Activated T-helper 9 cell treated with anti-CD3 and anti-CD28 coated beads, Interleukin-2, amount 50 U/mL, for 16 hours (primary cell): ENCODE results near the gene COL1A1.

ENCODE experiments used
- DNase-seq: peaks from one replicate; pipeline ENCODE4 v3.0.0-alpha.2; 2020; ENCODE audit warnings: low read depth

The COL1A1 gene

DNA sequence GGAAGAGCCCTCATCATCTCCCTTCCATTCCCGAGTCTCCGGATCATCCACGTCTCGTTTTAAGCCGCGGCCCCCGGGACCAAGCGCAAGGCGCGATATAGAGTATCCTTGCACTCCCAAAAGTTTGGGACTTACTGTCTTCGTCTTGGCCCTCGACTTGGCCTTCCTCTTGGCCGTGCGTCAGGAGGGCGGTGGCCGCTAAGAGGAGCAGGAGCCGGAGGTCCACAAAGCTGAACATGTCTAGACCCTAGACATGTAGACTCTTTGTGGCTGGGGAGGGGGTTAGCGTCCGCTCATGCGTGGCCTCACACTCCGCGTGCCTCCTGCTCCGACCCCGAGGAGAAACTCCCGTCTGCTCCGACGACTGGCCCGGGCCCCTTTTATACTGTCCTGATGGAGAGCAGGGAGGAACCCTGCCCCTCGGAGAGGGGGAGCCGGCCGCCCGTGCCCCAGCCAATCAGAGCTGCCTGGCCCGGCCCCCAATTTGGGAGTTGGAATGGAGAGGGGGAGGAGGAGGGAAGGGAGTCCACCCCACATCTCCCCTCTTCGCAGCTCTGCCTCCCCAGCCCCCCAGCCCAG, at the start of gene COL1A1:
TSS of gene COL1A1 (minus strand) at position 356 of the 579 bp plus-strand sequence. CDS start at position 238, 118 bp downstream.
- no peak for DNase-seq

DNA sequence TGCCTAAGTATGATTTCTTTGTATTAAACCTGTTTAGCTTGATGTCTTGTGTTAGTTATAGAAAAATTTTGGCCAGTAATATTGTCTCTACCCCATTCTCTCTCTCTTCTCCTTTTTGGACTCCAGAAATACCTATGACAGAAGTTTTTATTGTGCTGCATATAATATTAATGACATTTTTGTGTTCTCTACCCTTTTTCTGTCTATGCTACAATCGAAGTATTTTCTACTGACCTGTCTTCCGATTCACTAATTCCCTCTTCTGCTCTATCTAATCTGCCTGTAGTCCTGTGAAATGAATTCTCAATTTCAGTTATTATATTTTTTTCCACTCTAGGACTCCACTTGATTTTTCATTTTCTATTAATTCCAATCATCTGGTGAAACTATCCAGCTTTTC, 46.8 kb upstream of the COL1A1 start:
- DNase-seq = no peak

DNA sequence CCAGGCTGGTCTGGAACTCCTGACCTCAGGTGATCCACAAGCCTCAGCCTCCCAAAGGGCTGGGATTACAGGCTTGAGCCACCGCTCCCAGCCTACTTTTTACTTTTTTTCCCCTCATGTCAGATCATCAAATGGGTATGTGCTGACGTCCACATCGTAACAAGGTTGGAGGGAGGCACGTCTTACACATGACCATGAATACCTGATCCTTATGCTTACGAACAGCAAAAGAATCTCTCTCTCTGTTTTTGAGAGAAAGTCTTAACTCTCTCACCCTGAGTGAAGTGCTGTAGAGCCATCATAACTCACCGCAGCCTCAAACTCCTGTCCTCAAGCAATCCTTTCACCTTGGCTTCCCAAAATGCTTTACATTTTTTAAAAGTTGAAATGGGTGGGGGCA, 43.3 kb upstream of the COL1A1 start:
- DNase-seq = no peak

DNA sequence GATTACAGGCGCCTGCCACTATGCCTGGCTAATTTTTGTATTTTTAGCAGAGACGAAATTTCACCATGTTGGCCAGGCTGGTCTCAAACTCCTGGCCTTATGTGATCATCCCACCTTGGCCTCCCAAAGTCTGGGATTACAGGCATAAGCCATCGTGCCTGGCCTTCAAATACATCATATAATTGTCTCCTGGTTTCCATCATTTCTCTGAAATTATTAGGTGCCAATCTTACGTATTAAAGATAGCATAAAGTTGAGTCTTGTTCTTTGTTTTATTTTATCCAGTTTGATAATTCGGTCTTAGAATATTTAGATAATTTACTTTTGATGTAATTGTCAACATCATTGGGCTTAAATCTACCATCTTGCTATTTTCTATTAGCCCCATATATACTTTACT, 40.0 kb upstream of the COL1A1 start:
- DNase-seq = no peak

DNA sequence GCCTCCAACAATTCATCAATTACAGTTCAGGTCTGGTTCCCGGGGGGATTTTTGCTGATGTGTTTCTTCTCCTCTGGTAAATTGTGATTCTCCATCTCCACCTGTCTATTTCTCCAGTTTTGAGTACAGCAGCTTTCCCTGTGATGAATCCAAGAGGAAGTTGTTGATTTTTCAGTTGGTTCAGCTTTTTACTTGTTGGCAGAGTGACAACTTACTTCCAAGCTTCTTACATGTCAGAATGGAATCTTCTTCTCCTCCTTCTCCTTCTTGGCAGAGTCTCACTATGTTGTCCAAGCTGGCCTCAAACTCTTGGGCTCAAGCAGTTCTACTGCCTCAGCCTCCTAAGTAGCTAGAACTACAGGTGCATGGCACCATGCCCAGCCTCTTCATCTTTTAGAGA, 39.4 kb upstream of the COL1A1 start:
- DNase-seq = no peak

DNA sequence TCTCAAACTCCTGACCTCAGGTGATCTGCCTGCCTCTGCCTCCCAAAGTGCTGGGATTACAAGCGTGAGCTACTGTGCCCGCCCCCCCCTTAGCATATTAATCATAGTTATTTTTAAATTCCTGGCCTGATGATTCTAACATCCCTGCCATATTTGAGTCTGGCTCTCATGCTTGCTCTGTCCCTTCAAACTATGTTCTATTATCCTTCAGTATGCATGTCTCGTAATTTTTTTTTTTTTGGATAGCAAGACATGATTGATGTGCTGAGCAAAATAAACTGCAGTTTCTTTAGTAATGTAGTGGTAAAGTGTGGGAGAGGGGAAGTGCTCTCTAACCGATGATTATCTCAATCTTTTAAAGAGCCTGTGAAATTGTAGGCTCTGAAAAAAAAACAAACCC, 38.5 kb upstream of the COL1A1 start:
- no peak for DNase-seq

DNA sequence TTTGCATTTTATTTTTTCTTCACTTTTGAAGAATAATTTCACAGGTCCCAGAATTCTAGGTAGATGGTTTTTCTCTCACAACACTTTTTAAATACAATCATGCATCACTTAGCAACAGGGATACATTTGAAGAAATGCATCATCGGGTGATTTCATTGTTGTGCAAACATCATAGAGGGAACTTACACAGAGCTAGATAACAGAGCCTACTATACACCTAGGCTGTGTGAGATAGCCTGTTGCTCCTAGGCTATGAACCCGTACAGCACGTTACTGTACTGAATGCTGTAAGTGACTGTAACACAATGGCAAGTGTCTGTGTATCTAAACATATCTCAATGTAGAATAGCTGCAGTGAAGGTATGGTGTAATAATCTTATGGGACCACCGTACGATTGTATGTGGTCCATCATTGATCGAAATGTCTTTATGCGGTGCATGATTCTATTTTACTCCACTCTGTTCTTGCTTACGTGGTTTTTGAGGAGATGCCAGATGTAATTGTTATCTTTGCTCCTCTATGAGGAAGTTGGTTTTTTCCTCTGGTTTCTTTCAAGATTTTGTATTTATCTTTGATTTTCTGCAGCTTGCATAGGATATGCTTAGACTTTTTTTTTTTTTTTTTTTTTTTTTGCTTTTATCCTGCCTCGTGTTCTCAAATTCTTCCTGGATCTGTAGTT, 37.3 kb upstream of the COL1A1 start:
- no peak for DNase-seq

DNA sequence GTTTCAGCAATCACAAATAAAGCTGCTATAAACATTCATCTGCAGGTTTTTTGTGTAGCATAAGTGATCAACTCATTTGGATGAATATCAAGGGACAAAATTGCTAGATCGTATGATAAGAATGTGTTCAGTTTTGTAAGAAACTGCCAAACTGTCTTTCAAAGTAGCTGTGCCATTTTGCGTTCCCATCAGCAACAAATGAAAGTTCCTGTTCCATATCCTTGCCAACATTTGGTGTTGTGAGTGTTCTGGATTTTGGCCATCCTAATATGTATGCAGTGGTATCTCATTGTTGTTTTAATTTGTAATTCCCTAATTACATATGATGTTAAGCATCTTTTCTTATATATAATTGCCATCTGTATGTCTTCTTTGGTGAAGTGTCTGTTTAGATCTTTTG, 36.5 kb upstream of the COL1A1 start:
- DNase-seq = no peak

DNA sequence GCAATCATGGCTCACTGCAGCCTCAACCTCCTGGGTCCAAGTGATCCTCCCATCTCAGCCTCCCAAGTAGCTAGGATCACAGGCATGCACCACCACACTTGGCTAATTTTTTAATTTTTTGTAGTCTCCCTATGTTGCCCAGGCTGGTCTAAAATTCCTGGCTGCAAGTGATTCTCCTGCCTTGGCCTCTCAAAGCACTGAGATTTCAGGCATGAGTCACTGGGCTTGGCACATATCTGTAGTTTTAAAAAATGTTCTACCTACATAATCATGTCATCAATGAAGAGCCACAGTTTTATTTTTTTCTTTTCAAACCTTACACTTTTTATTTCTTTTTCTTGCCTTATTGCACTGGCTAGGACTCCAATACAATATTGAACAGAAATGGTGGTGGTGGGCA, 33.1 kb upstream of the COL1A1 start:
- no peak for DNase-seq

DNA sequence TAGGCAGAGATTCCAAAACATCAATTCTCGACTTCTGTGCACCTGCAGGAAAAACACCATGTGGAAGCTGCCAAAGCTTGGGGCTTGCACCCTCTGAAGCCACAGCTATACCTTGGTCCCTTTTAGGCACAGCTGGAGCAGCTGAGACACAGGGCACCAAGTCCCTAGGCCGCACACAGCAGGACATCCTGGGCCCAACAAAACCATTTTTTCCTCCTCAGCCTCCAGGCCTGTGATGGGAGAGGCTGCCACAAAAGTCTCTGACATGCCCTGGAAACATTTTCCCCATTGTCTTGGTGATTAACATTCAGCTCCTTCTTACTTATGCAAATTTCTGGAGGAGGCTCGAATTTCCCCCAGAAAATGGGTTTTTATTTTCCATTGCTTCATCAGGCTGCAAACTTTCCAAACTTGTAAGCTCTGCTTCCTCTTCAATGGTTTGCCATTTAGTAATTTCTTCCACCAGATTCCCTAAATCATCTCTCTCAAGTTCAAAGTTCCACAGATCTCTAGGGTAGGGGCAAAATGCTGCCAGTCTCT, 24.3 kb upstream of the COL1A1 start:
- no peak for DNase-seq

DNA sequence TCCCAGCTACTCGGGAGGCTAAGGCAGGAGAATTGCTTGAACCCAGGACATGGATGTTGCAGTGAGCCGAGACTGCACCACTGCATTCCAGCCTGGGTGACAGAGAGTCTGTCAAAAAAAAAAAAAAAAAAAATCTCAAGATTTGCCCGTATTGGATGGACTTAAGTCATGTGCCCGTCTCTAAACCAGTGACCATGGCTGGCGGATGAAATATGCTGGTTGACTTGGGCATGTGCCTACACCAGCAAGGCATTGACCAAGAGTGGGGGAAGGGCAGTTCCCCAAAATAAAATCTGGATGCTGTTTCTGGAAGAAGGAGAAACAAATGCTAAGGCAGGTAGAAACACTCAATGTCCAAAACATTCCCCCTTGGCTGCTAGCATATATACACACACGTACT, 21.5 kb upstream of the COL1A1 start:
- DNase-seq = no peak

DNA sequence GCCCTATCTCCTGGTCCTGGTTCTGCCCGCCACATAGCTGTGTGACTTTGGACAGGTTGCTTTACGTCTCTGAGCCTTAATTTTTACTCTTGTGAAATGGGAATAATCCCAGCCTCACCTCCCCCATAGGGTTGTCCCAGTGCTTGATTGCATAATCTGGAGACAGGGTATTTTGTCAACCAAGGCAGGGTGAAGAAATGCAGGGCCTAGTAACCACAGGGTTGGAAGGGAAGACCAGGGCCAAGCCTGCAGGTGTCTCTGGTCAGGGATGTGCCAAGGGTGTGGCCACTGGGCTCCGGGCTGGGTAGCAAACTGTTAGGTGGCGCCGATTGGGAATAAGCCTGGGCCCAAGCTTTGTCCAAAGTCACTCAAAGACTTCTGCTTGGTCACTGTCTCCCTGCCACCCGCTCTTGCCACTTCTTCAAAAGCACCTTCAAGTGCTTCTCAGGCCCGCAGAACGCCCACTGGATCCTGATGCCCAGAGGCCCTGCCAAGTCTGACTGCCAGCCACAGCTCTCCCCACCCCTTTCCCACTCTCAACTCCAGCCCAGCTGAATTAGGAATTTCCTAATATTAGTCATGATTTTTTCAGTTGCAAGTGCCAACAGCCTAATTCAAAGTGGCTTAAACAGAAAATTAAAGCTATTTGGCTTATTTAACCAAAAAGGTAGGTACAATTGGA, 20.6 kb upstream of the COL1A1 start:
- DNase-seq = no peak

DNA sequence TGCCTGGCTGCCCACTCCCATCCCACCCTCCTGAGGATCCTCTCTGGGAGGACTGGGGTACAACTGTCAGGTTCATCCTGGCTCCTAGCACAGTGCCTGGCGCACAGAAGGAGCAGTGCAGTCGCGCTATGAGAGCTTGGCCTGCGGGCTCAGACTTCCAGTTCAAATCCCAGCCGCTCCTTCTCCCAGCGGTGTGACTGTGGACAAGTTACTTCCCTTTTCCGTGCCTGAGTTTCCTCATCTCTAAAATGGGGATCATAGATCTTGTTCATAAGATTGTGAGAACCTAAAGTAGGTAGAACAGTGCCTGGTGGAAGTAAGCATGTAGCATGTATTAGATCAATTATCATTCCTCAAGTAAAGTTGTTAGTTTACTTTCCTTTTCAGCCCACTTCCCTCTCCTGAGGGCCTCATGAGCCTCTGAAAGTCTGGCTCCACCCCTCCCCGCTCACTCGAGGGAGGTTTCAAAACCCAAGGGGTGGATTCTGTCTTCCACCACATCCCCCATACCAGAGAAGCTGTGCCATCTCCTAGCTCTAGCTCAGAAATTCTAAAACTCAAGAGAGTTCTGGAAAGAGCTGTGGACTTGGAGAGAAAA, 19.9 kb upstream of the COL1A1 start:
- no peak for DNase-seq

DNA sequence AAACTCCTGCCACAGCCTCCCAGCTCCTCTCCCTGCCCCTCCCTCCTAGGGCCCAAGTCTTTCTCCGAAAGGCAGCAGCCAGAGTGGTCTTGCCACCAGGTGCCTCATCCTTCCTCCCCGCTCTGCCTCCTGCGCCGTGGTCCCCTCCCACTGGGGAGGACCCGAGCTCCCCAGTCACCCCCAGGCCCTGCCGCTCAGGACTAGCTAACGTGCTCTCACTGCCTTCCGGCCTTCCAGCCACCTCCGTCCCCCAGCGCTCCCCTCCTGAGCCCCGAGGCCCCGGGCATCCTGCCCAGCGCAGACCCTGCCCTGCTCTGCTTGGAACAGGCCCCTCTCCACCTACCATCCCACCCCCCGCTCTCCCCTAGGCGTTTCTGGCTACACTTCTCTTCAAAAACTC, 19.4 kb upstream of the COL1A1 start:
- no peak for DNase-seq

DNA sequence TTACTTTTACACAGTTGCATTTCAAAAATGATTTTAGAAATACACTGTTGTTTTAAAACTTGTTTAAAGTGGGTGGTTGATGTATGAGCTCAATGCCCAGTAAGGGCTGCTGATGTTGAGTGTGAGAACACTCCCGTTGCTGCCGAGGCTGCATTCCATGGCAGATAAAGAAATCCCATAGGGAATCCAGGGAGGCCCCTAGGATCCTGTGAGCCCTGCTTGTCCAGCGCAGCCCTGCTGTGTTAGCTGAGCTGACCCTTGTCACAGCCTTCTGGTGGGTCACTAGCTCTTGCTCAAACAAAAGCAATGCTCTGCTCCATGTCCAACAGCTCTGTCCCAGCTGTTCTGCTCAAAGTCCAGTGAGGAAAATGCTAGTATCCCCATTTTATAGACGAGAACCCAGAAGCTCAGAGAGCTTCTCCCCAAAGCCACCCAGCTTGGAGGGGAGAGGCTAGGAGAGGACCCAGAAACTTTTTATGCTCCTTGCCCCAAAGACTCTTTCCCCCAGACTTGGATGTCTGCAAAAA, 18.6 kb upstream of the COL1A1 start:
- no peak for DNase-seq

DNA sequence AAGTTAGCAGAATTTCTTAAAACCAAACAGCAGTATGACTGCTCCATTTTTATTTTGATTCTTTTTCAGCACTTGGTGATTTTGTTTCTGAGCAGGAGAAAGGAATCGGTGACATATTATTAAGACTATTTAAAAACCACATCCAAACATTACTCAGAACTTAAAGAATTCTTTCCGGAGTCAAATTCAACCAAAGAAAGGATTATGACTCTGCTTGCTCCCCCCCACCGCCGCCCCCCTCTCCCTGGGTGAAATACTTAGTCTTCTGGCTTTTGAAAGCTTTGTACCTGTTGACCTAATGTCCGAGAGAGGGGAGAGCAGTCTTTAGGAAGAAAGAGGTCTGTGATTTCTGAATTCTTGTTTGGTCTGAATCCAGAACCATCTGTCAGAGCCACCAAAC, 17.9 kb upstream of the COL1A1 start:
- no peak for DNase-seq

DNA sequence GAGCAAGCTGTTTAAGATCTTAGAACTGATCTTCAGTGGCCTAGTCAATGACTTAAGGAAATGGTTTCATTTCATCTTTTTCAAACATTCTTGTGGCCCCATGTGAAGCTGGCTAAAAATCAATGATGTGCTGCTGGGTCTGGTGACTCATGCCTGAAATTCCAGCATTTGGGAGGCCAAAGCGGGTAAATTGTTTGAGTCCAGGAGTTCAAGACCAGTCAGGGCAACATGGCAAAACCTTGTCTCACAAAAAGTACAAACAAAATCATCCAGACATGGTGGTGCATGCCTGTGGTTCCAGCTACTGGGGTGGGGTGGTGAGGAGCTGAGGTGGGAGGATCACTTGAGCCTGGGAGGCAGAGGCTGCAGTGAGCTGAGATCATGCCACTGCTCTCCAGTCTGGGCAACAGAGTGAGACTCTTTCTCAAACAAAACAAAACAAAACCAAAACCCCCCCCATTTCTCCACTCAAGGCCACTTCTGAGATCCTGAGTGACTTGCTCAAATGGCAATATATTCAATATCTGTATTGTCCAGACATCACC, 17.4 kb upstream of the COL1A1 start:
- DNase-seq = no peak

DNA sequence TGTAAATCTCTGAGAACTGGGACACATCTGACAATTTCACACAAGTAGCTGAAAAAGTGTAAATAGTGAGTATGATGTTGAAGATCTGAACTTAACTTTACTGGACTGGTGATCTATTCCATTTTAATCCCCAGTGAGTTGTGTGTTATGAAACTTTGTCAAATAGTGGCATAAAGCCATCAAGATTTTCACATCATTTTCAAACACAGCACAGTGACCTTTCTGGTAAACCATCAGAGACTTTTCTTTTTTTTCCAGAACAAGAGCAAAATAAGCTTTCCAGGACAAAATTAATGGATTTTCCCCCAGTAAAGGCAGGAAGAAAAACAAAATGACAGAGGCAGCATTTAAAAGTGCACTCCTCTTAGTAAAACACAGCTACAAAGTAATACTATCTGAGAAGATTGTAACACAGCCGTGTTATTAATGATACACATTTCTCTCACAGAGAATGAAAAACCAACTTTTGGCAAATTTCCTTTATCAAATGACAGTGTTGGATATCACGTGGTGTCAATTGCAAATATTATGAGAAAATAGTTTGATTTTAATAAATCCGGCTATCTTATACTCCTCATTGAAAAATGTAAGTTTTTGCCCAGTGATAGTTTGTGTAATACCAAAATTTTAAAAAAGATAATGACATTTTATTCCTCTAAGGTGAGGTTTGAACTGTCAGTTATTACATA, 16.8 kb upstream of the COL1A1 start:
- DNase-seq = no peak

DNA sequence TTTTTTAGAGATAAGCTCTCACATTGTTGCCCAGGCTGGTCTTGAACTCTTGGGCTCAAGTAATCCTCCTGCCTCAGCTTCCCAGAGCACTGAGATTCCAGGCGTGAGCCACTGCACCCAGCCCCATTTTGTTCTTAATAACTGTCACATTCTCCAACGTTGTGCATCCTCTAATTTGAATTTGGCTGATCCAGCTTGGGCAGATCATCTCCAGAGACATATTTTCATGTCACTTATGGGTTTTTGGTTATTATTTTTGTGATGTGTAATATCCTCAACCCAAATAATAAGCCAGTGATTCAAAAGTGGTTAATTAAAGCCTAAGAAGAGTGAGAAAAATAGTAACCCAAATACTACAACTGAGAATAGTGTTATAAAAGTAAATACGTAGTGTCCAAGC, 16.2 kb upstream of the COL1A1 start:
- no peak for DNase-seq

DNA sequence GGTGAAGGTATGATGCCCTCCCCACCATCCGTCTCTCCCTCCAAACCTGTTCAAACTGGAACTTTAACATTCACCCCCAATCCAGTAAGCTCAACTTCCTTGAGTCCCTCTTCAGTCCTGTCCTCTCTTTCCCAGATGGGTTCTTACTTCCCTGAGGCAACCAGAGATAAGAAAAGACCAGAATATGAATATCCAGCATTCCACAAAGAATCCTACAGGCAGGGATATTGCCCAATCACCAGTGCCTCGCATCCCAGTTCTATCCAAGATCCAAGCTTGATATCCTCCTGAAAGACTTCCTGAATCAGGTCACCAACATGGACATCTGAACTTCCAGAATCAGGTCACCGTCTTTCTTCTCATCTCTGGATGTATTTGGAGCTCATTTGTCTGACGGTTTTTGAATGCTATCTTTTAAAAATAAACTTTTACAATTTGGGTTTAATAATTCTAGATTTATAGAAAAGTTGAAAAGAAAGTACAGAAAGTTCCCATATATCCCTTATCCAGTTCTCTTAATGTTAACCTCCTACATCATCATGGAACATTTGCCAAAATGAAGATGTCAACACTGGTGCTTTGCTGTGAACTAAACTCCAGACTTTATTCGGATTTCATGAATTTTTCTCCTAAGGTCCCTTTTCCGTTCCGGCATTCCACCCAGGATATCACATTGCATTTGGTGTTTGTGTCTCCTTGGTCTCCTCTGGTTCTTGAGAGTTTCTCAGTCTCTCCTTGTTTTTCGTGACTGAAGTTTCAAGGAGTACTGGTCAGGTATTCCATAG, 13.7 kb upstream of the COL1A1 start:
- DNase-seq = no peak
